ENCODE measurements around the gene DIPK2A. TPM values are rescaled to one million over a fixed set of nuclear protein-coding genes. Genes with fewer than 3 reads are reported as not detected.

DIPK2A gene
- total RNA-seq, 1 experiment from 2014 or later: 28.5 TPM

- no peaks in the 10 kb centered on the region for H3K27me3 ChIP-seq (ENCODE audit: low read length)
- no peak for DNase-seq
- CTCF ChIA-PET: interaction anchor here (0.7 kb wide), 1 partner anchor 1115 kb away, joined by 3 read pairs; no protein-coding TSS in a partner anchor
- H3K4me1 ChIP-seq (ENCODE audit: insufficient read depth, low read length): peaks cover 20% of the 10 kb centered on the region
- no peaks in the 10 kb centered on the region for H3K9me2 ChIP-seq (replicated peaks; ENCODE audit: low read length)
- H3F3A ChIP-seq (ENCODE audit: low read length, unreplicated experiment): no peaks in the 10 kb centered on the region
- H3K9me3 ChIP-seq (ENCODE audit: low read length): no peaks in the 10 kb centered on the region
- no peak overlapping the region for H3K27ac ChIP-seq (ENCODE audit: low read length)
- H3K79me2 ChIP-seq (ENCODE audit: low read length): peaks cover 79% of the 10 kb centered on the region
- intact Hi-C loops (cut with micrococcal nuclease): loop anchor here (5.0 to 10.0 kb wide), 3 partner anchors 77 to 575 kb away; no protein-coding TSS in a partner anchor
- no peak overlapping the region for H3K4me2 ChIP-seq (ENCODE audit: low read length)
- H3K4me3 ChIP-seq (ENCODE audit: low read length): no peak overlapping the region
- no peak overlapping the region for H2AFZ ChIP-seq (ENCODE audit: low read length)
- no peak for TF ChIP-seq EZH2phosphoT487 (IDR thresholded peaks at IDR 0.05; ENCODE audit: borderline replicate concordance, low read length)
- TF ChIP-seq CTCF (conservative IDR thresholded peaks at IDR 0.05; ENCODE audit: low read depth, low read length): no peak
- no peak for TF ChIP-seq EZH2 (IDR thresholded peaks at IDR 0.05; ENCODE audit: low read length, unreplicated experiment)
- H4K20me1 ChIP-seq (ENCODE audit: low read length): peaks cover 18% of the 10 kb centered on the region; the same call in 1 of the 2 replicates
- no TSS peak for BruUV-seq (replicated peaks)
- H3K36me3 ChIP-seq (ENCODE audit: low read depth, low read length): no peaks in the 10 kb centered on the region
- no peak overlapping the region for H3K9ac ChIP-seq (ENCODE audit: low read length)
- POLR2A ChIA-PET (ENCODE audit: unreplicated experiment): no interaction called here
- ATAC-seq: no peak
Measured at GRCh38 chr3:143979813-143980212, 8.2 kb downstream of the DIPK2A start.

- Histone ChIP-seq H2AFZ (ENCODE audit: low read length) (no peak overlapping the region), H3K9me2 (replicated peaks; ENCODE audit: low read length) (no peaks in the 10 kb centered on the region), H3K9me3 (ENCODE audit: low read length) (no peaks in the 10 kb centered on the region), H3K4me3 (ENCODE audit: low read length) (no peak overlapping the region), H3K4me2 (ENCODE audit: low read length) (no peak overlapping the region), H3K9ac (ENCODE audit: low read length) (no peak overlapping the region), H4K20me1 (ENCODE audit: low read length) (no peaks in the 10 kb centered on the region), H3K36me3 (ENCODE audit: low read depth, low read length) (no peaks in the 10 kb centered on the region; the same call in 1 of the 2 replicates), H3K4me1 (ENCODE audit: insufficient read depth, low read length) (no peaks in the 10 kb centered on the region), H3K27me3 (ENCODE audit: low read length) (no peaks in the 10 kb centered on the region), H3K27ac (ENCODE audit: low read length) (no peak overlapping the region), H3F3A (ENCODE audit: low read length, unreplicated experiment) (no peaks in the 10 kb centered on the region), H3K79me2 (ENCODE audit: low read length) (peaks cover 19% of the 10 kb centered on the region)
- DNase-seq: no peak
- intact Hi-C loops (cut with micrococcal nuclease): no loop called here
- ChIA-PET CTCF (no interaction called here), POLR2A (ENCODE audit: unreplicated experiment) (no interaction called here)
- ATAC-seq: no peak
- no TSS peak for BruUV-seq (replicated peaks)
- TF ChIP-seq CTCF (conservative IDR thresholded peaks at IDR 0.05; ENCODE audit: low read depth, low read length) (no peak), EZH2 (IDR thresholded peaks at IDR 0.05; ENCODE audit: low read length, unreplicated experiment) (no peak), EZH2phosphoT487 (IDR thresholded peaks at IDR 0.05; ENCODE audit: borderline replicate concordance, low read length) (no peak)
Measured at GRCh38 chr3:143988306-143988705, 16.7 kb downstream of the DIPK2A start.

GRCh38 chr3:143989461-143989860 lies 17.8 kb downstream of the DIPK2A start:
- DNase-seq (no peak), ATAC-seq (no peak)
- Histone ChIP-seq H2AFZ (ENCODE audit: low read length) (no peak overlapping the region), H3K4me1 (ENCODE audit: insufficient read depth, low read length) (no peaks in the 10 kb centered on the region), H3K79me2 (ENCODE audit: low read length) (peaks cover 11% of the 10 kb centered on the region), H3K36me3 (ENCODE audit: low read depth, low read length) (no peaks in the 10 kb centered on the region; the same call in 1 of the 2 replicates), H3K27ac (ENCODE audit: low read length) (no peak overlapping the region), H3K27me3 (ENCODE audit: low read length) (no peaks in the 10 kb centered on the region), H3K9me3 (ENCODE audit: low read length) (no peaks in the 10 kb centered on the region), H3K4me3 (ENCODE audit: low read length) (no peak overlapping the region), H4K20me1 (ENCODE audit: low read length) (no peaks in the 10 kb centered on the region), H3K4me2 (ENCODE audit: low read length) (no peak overlapping the region), H3K9ac (ENCODE audit: low read length) (no peak overlapping the region), H3K9me2 (replicated peaks; ENCODE audit: low read length) (no peaks in the 10 kb centered on the region), H3F3A (ENCODE audit: low read length, unreplicated experiment) (no peaks in the 10 kb centered on the region)
- TF ChIP-seq CTCF (conservative IDR thresholded peaks at IDR 0.05; ENCODE audit: low read depth, low read length): no peak
- POLR2A ChIA-PET (ENCODE audit: unreplicated experiment): no interaction called here
- no TSS peak for BruUV-seq (replicated peaks)
- intact Hi-C loops (cut with micrococcal nuclease): no loop called here
- CTCF ChIA-PET: no interaction called here
